ENCODE results near the gene PAX6.

Gene PAX6

DNA sequence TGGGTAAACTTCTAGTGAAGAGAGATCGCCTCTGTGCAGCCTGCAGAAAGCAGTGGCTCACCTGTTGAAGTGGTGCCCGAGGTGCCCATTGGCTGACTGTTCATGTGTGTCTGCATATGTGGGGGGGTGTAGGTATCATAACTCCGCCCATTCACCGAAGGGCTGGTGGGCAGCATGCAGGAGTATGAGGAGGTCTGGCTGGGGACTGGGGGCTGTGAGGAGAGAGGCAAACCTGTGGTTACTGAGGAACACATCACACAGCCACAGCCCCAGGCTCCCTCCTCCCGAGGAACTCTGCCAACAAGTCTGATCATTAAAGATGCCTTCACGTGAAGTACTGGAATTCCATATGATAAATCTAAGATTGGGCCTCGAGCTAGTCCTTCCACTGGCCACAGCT, 20.5 kb downstream of the PAX6 start:
- peaks cover 4% of the 10 kb centered on the region for H3K27me3 Mint-ChIP-seq
- H3K36me3 Mint-ChIP-seq = no peaks in the 10 kb centered on the region
- DNase-seq (ENCODE audit: low spot score in 2 of 2) = no peak
- H3K27ac Mint-ChIP-seq = no peak overlapping the region
- no peak overlapping the region for H3K4me3 Mint-ChIP-seq
- no peak for ATAC-seq (ENCODE audit: low read depth)
- no peaks in the 10 kb centered on the region for H3K9me3 Mint-ChIP-seq
- no peaks in the 10 kb centered on the region for H3K4me1 Mint-ChIP-seq

DNA sequence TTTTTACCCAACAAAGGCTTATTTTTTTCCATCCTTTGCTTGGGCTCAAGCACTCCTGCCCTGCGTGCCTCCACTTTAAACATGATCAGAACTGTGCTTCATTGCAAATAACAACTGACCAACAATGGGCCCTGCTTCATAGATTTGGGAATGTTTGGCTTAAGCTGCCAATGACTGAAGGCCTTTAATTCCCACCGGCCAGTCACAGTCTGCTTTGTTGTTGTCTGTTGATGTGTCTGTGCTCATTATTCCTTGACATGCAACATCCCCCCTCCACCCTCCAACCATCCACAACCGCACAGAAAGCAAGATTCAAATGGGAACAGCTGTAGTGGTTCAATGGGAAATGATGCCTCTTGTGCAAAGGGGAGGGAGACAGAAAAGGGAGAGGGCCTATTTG, 23.0 kb downstream of the PAX6 start:
- ATAC-seq (ENCODE audit: low read depth) (no peak), DNase-seq (ENCODE audit: low spot score in 2 of 2) (no peak)
- H3K4me1 Mint-ChIP-seq = no peaks in the 10 kb centered on the region
- H3K27ac Mint-ChIP-seq = no peak overlapping the region
- H3K4me3 Mint-ChIP-seq = no peak overlapping the region
- peaks cover 4% of the 10 kb centered on the region for H3K27me3 Mint-ChIP-seq
- peaks cover 5% of the 10 kb centered on the region for H3K36me3 Mint-ChIP-seq
- no peaks in the 10 kb centered on the region for H3K9me3 Mint-ChIP-seq

DNA sequence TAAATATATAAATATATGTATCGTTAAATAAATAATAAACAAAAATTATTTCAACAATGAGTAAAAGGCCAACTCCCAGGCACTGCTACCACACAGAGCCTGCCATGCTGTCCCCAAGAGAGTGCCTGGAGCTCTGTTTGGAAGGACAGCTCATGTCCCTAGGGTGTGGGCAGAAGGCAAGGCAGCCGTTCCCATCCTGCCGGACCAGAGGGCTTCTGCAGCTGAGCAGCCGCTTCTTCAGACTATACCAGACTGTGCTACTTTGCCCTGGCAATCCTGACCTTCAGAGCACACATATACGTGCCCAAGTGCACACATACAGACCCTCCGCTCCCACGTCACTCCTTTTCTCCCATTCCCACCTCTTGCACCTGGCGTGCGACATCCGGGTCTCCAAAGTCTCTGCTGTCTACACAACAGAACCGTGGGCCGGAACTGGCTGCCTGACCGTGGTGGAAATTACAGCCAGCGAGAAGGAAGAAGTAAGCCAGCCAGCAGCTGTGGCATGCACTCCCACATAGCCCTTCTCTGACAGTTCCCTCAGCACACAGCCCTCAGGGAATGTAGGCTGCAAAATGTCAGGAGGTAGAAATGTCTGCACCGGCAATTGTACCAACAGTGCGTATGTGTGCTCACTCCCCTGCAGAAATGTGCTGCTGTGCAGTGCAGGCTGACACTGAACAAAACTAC, 24.0 kb downstream of the PAX6 start:
- no peak overlapping the region for H3K4me3 Mint-ChIP-seq
- peaks cover 2% of the 10 kb centered on the region for H3K27me3 Mint-ChIP-seq
- H3K4me1 Mint-ChIP-seq = no peaks in the 10 kb centered on the region
- H3K27ac Mint-ChIP-seq = no peak overlapping the region
- no peak for ATAC-seq (ENCODE audit: low read depth)
- peaks cover 8% of the 10 kb centered on the region for H3K36me3 Mint-ChIP-seq
- H3K9me3 Mint-ChIP-seq = no peaks in the 10 kb centered on the region
- DNase-seq (ENCODE audit: low spot score in 2 of 2) = no peak

- Mint-ChIP-seq H3K27me3 (no peaks in the 10 kb centered on the region), H3K27ac (no peak overlapping the region), H3K36me3 (peaks cover 13% of the 10 kb centered on the region), H3K4me1 (no peaks in the 10 kb centered on the region), H3K9me3 (no peaks in the 10 kb centered on the region), H3K4me3 (no peak overlapping the region)
- DNase-seq (ENCODE audit: low spot score in 2 of 2) (no peak), ATAC-seq (ENCODE audit: low read depth) (no peak)
Observed at GRCh38 chr11:31784611-31785010, 26.5 kb downstream of the PAX6 start.

- H3K27me3 Mint-ChIP-seq = no peaks in the 10 kb centered on the region
- peaks cover 13% of the 10 kb centered on the region for H3K36me3 Mint-ChIP-seq
- H3K4me3 Mint-ChIP-seq = no peak overlapping the region
- no peaks in the 10 kb centered on the region for H3K4me1 Mint-ChIP-seq
- no peaks in the 10 kb centered on the region for H3K9me3 Mint-ChIP-seq
- H3K27ac Mint-ChIP-seq = no peak overlapping the region
- ATAC-seq (ENCODE audit: low read depth) = no peak
- DNase-seq (ENCODE audit: low spot score in 2 of 2) = no peak
Observed at GRCh38 chr11:31783252-31783651, 27.9 kb downstream of the PAX6 start.

DNA sequence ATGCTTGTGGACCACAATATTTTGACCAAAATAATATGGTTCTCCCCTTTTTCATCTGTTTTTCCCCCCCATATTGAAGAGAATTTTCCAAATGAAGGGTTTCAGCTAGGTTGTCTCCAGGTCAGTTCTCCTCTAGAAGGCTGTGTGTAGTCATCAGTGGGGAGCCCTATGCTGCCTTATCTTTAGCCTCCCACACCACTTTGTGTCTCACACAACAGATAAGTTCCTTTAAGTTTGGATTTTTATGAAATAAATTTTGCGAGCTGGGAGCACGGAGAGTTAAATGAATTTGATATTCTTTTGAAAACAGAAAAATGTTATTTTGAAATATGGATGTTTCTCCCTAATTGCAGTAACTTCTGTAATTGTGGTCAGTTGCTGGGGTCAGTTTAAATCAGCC, 28.9 kb downstream of the PAX6 start:
- H3K27me3 Mint-ChIP-seq = no peaks in the 10 kb centered on the region
- H3K9me3 Mint-ChIP-seq = no peaks in the 10 kb centered on the region
- no peak overlapping the region for H3K4me3 Mint-ChIP-seq
- ATAC-seq (ENCODE audit: low read depth) (no peak), DNase-seq (ENCODE audit: low spot score in 2 of 2) (no peak)
- H3K36me3 Mint-ChIP-seq = peaks cover 17% of the 10 kb centered on the region
- no peak overlapping the region for H3K27ac Mint-ChIP-seq
- no peaks in the 10 kb centered on the region for H3K4me1 Mint-ChIP-seq

DNA sequence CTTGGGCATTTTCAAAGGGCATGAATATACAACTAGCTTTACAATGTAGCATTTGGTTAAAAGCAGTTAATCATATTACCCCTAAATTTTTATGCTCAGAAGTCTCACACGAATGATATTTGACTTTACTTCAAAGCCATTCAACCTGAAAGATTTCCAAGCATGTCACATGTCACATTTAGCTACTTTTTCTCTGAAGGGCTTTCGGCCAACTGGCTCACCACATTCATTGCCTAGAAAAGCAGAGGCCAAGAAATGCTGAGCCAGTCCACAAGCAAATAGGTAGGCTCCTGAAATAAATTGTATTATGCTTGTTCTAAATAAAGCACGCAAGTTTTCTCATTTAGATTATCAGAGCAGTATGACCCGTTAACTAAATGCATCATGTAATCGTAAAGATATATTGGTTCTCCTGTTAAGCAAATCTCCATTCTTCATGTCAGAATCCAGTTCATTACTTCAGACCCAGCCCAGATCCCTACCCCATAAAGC, 30.6 kb downstream of the PAX6 start:
- no peak for DNase-seq (ENCODE audit: low spot score in 2 of 2)
- Mint-ChIP-seq H3K36me3 (peaks cover 17% of the 10 kb centered on the region), H3K9me3 (no peaks in the 10 kb centered on the region), H3K4me1 (no peaks in the 10 kb centered on the region), H3K27ac (no peak overlapping the region), H3K27me3 (no peaks in the 10 kb centered on the region), H3K4me3 (no peak overlapping the region)
- ATAC-seq (ENCODE audit: low read depth) = no peak

- H3K27me3 Mint-ChIP-seq = no peaks in the 10 kb centered on the region
- no peak overlapping the region for H3K4me3 Mint-ChIP-seq
- H3K4me1 Mint-ChIP-seq = no peaks in the 10 kb centered on the region
- no peak overlapping the region for H3K27ac Mint-ChIP-seq
- ATAC-seq (ENCODE audit: low read depth) = no peak
- DNase-seq (ENCODE audit: low spot score in 2 of 2) = no peak
- H3K36me3 Mint-ChIP-seq = peaks cover 19% of the 10 kb centered on the region
- no peaks in the 10 kb centered on the region for H3K9me3 Mint-ChIP-seq
Observed at GRCh38 chr11:31780078-31780477, 31.0 kb downstream of the PAX6 start.

DNA sequence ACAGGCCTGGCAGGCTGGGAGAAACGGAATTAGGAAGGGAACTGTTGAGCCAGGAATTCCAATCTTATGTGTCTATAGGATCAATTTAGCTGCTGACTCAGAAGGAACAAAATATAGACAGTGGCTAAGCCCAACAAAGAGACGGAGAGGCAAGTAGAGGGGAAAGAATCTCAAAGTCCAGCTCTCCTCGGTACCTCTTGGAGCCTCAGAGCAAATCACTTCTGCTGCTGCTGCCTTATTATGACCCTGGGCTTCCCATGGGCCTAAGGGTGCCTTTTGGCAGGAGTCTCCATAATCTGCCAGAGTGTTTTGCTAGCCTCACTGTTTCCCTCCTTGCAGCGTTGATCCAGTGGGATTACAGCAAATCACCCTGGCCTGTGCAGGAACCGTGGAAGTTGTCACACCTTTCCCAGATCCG, 31.7 kb downstream of the PAX6 start:
- ATAC-seq (ENCODE audit: low read depth) (no peak), DNase-seq (ENCODE audit: low spot score in 2 of 2) (no peak)
- H3K27me3 Mint-ChIP-seq = no peaks in the 10 kb centered on the region
- no peak overlapping the region for H3K4me3 Mint-ChIP-seq
- H3K27ac Mint-ChIP-seq = no peak overlapping the region
- peaks cover 20% of the 10 kb centered on the region for H3K36me3 Mint-ChIP-seq
- H3K9me3 Mint-ChIP-seq = no peaks in the 10 kb centered on the region
- no peaks in the 10 kb centered on the region for H3K4me1 Mint-ChIP-seq

DNA sequence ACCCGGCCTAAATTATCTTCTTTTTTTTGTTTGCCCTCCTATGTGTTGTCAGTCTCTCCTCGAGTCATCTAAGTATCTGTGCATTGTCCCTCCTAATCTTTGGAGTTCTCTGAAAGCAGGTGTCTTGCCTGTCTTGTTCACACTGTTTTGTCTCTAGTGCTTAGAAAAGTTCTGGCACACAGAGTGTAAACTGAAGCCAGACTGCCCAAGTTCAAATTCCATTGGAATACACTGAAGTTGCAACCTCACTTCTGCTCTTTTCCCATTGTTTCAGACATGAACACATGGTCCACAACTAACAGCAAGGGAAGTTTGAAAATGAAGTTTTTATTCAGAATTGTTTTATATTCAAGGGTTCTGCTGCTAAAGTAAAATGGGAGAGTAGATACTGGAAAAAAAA, 38.7 kb downstream of the PAX6 start:
- Mint-ChIP-seq H3K36me3 (peaks cover 17% of the 10 kb centered on the region), H3K27me3 (no peaks in the 10 kb centered on the region), H3K9me3 (peaks cover 2% of the 10 kb centered on the region), H3K4me3 (no peak overlapping the region), H3K4me1 (no peaks in the 10 kb centered on the region), H3K27ac (no peak overlapping the region)
- ATAC-seq (ENCODE audit: low read depth) = no peak
- no peak for DNase-seq (ENCODE audit: low spot score in 2 of 2)

DNA sequence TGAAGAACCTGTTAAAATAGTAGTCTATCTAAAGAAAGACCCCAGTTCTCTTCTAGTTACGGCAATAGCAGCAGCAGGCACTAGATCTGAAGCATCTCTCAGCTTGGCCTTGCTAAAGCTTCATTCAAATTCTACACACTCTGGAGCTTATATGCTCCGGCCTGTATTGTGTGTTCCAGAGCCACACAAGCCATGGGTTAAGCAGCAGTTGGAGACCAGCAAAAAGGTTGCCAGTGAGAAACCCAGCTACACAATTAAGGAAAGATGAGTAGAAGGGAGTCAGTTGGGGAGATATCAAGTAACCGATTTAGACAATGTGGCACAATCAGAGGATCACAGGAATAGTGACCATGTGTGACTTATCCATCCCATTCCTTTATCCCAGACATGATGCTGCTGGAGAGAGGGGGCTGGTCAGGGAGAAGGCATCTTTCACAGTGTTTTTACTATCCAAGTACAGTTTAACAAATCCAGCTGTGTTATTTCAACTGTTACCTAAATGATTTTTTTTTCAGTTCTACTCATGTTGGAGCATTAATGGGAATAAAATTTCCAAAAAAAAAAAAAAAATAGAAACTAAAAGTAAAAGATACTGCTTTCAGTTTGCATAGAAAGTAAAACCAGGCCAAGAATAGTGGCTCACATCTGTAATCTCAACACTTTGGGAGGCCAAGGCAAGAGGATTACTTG, 41.0 kb downstream of the PAX6 start:
- no peak overlapping the region for H3K4me3 Mint-ChIP-seq
- DNase-seq (ENCODE audit: low spot score in 2 of 2) (no peak), ATAC-seq (ENCODE audit: low read depth) (no peak)
- no peaks in the 10 kb centered on the region for H3K4me1 Mint-ChIP-seq
- peaks cover 2% of the 10 kb centered on the region for H3K9me3 Mint-ChIP-seq
- peaks cover 14% of the 10 kb centered on the region for H3K36me3 Mint-ChIP-seq
- H3K27me3 Mint-ChIP-seq = no peaks in the 10 kb centered on the region
- H3K27ac Mint-ChIP-seq = no peak overlapping the region

GRCh38 chr11:31768749-31769640, 42.1 kb downstream of the PAX6 start:
- Mint-ChIP-seq H3K27ac (no peak overlapping the region), H3K4me3 (no peak overlapping the region), H3K4me1 (no peaks in the 10 kb centered on the region), H3K36me3 (peaks cover 12% of the 10 kb centered on the region), H3K9me3 (peaks cover 2% of the 10 kb centered on the region), H3K27me3 (no peaks in the 10 kb centered on the region)
- ATAC-seq (ENCODE audit: low read depth) = no peak
- DNase-seq (ENCODE audit: low spot score in 2 of 2) = no peak

DNA sequence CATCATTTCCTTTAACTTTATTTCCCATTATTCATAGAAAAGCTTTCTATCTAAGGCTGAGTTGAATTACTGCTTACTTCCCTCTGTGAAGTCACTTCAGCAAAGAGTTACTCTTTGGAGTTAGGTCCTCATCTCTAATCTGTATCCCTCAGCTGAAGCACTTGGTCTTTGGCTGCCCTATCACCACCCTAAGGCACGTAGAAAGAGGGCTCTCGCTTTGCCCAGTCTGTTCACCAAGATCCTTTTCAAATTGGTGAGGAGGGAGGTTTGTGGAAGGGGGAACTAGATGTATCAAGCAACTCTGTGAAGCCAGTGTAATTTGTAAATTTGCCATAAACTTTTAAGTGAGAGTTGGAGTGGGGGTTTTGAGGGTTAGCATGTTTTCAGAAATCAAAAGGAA, 43.4 kb downstream of the PAX6 start:
- no peak for DNase-seq (ENCODE audit: low spot score in 2 of 2)
- H3K4me3 Mint-ChIP-seq = no peak overlapping the region
- peaks cover 7% of the 10 kb centered on the region for H3K36me3 Mint-ChIP-seq
- H3K4me1 Mint-ChIP-seq = no peaks in the 10 kb centered on the region
- no peak for ATAC-seq (ENCODE audit: low read depth)
- peaks cover 2% of the 10 kb centered on the region for H3K9me3 Mint-ChIP-seq
- H3K27me3 Mint-ChIP-seq = no peaks in the 10 kb centered on the region
- H3K27ac Mint-ChIP-seq = no peak overlapping the region

- H3K36me3 Mint-ChIP-seq = peaks cover 3% of the 10 kb centered on the region
- no peak overlapping the region for H3K27ac Mint-ChIP-seq
- ATAC-seq (ENCODE audit: low read depth) (no peak), DNase-seq (ENCODE audit: low spot score in 2 of 2) (no peak)
- no peaks in the 10 kb centered on the region for H3K9me3 Mint-ChIP-seq
- H3K4me1 Mint-ChIP-seq = no peaks in the 10 kb centered on the region
- H3K4me3 Mint-ChIP-seq = no peak overlapping the region
- no peaks in the 10 kb centered on the region for H3K27me3 Mint-ChIP-seq
Observed at GRCh38 chr11:31767066-31767465, 44.1 kb downstream of the PAX6 start.
